Prostate gland (tissue), 2 donors: ENCODE measurements around the gene ASB7.

Source experiments
- POLR2A ChIP-seq: fragments of 450-650 bp; IDR thresholded peaks from one replicate; pipeline ENCODE4 v1.6.1; 2016; ENCODE audit warnings: antibody characterized with exemption, mild to moderate bottlenecking
- POLR2AphosphoS5 ChIP-seq: sonication (generic); formaldehyde crosslinking; IDR thresholded peaks from one replicate; pipeline ENCODE4 v1.6.1; 2017; ENCODE audit warnings: antibody characterized with exemption
- TF ChIP-seq, protein P1 (sequence below), 4 experiments: fragments of 200-600 bp in 2 of 4; fragments of 450-650 bp in 2 of 4; sonication (generic) in 2 of 4; IDR thresholded peaks; 1 replicate in 3 of 4; 2 replicates in 1 of 4; pipeline ENCODE4 v1.5.1; 2016 to 2019; ENCODE audit warnings: antibody characterized with exemption in 4 of 4, mild to moderate bottlenecking in 2 of 4, moderate library complexity in 2 of 4

DNA sequence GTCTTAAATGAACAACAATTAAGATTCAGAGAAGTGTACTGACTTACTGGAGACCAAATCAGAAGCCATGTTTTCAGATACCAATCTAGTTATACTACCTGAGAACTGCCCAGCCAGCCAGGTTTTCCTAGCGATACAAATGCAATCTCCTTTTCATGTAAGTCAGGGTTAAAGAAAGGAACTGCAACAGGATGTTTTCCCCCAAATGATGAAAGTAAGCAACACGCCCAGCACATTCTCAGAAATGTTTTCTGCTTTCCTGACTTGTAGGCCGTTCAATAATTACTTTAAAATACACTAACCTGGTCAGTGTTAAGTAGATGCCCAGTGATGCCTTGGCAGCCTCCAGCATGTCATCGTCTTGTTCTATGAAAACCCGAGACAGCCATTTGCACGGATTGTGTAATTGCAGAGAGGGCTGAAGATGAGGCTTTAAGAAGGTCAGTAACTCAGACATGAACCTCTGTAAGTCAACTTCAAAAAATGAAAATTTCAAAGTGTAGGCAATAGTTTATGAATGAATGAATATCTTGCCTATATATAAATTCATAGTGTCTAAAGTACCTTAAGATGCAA, 30.7 kb upstream of the ASB7 start:
- TF ChIP-seq, protein P1, sequence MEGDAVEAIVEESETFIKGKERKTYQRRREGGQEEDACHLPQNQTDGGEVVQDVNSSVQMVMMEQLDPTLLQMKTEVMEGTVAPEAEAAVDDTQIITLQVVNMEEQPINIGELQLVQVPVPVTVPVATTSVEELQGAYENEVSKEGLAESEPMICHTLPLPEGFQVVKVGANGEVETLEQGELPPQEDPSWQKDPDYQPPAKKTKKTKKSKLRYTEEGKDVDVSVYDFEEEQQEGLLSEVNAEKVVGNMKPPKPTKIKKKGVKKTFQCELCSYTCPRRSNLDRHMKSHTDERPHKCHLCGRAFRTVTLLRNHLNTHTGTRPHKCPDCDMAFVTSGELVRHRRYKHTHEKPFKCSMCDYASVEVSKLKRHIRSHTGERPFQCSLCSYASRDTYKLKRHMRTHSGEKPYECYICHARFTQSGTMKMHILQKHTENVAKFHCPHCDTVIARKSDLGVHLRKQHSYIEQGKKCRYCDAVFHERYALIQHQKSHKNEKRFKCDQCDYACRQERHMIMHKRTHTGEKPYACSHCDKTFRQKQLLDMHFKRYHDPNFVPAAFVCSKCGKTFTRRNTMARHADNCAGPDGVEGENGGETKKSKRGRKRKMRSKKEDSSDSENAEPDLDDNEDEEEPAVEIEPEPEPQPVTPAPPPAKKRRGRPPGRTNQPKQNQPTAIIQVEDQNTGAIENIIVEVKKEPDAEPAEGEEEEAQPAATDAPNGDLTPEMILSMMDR (IDR thresholded peaks at IDR 0.05): no peak
- no peak for TF ChIP-seq POLR2A
- no peak for TF ChIP-seq POLR2AphosphoS5
